ENCODE data around the gene CCDC82. TPM values are rescaled to one million over a fixed set of nuclear protein-coding genes. Genes with fewer than 3 reads are reported as not detected.
"Not testable (repeated sequence)": the region's sequence is repeated elsewhere in the genome, so short reads cannot be mapped to it uniquely, and the experiment has no call there.

Gene CCDC82
- 10 to 100 TPM in 1 of 2 donors, 1 to 10 TPM in 1; 8.5 to 20.3 TPM for total RNA-seq

- TF ChIP-seq POLR2A (IDR thresholded peaks at IDR 0.05) = peak; percentile 90
- peak in 3 of 4 experiments; percentile 9 to 46 (median 32) for TF ChIP-seq CTCF (IDR thresholded peaks at IDR 0.05)
- peak; percentile 97 for TF ChIP-seq POLR2AphosphoS5 (IDR thresholded peaks at IDR 0.05)
- H3K4me1 ChIP-seq (replicated peaks) = no peaks in the 10 kb centered on the region
- H3K27me3 ChIP-seq (replicated peaks; ENCODE audit: insufficient read depth) = no peaks in the 10 kb centered on the region
- no peaks in the 10 kb centered on the region for H3K36me3 ChIP-seq
- intact Hi-C loops (cut with DNase I) = loop anchor here (2.0 to 5.0 kb wide), 4 partner anchors 343 to 603 kb away; partner anchors contain the start of gene FAM76B
- H3K9me3 ChIP-seq = no peaks in the 10 kb centered on the region
- peak within 1 kb of the TSS; percentile 82 to 86 for H3K27ac ChIP-seq
- peak within 1 kb of the TSS; percentile 79 to 86 for H3K4me3 ChIP-seq
- peak; percentile 97 for DNase-seq (ENCODE audit: low spot score)
- WGBS = under 1% methylated on average over 49 of the region's 53 CpGs
Observed at GRCh38 chr11:96389720-96390487, at the start of gene CCDC82, which contains the start of gene JRKL. TSS of gene CCDC82 (minus strand) at chr11:96389912. CDS start at chr11:96384747, 5,165 bp downstream. TSS of gene JRKL (plus strand) at chr11:96390013. CDS start at chr11:96390650, 637 bp downstream.

DNA sequence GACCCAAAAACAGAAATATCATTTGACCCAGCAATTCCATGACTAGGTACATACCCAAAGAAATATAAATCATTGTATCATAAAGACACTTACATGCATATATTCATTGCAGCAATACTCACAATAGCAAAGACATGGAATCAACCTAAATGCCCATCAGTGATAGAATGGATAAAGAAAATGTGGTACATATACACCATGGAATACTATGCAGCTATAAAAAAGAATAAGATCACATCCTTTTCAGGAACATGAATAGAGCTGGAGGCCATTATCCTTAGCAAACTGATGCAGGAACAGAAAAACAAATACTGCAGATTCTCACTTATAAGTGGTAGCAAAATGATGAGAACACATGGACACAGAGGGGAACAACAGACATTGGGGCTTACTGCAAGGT lies 42.9 kb upstream of the CCDC82 start:
- H3K36me3 ChIP-seq; H3K4me3 ChIP-seq; intact Hi-C loops (cut with DNase I); H3K9me3 ChIP-seq; DNase-seq (ENCODE audit: low spot score); H3K4me1 ChIP-seq (replicated peaks); H3K27ac ChIP-seq; H3K27me3 ChIP-seq (replicated peaks; ENCODE audit: insufficient read depth): not testable (repeated sequence)

DNA sequence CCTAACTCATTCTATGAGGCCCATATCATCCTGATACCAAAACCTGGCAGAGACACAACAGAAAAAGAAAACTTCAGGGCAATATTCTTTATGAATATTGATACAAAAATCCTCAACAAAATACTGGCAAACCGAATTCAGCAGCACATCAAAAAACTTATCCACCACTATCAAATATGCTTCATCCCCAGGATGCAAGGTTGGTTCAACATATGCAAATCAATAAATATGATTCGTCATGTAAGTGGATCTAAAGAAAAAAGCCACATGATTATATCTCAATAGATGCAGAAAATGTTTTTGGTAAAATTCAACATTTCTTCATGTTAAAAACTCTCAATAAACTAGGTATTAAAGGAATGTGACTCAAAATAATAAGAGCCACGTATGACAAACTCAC lies 41.0 kb upstream of the CCDC82 start:
- no peak for TF ChIP-seq POLR2A (IDR thresholded peaks at IDR 0.05)
- TF ChIP-seq CTCF (IDR thresholded peaks at IDR 0.05) = no peak
- TF ChIP-seq POLR2AphosphoS5 (IDR thresholded peaks at IDR 0.05) = no peak
- H3K27ac ChIP-seq = no peak overlapping the region
- 86% methylated on average over 3 of the region's 3 CpGs for WGBS
- DNase-seq (ENCODE audit: low spot score) = no peak
- H3K9me3 ChIP-seq = no peaks in the 10 kb centered on the region
- no peaks in the 10 kb centered on the region for H3K4me1 ChIP-seq (replicated peaks)
- intact Hi-C loops (cut with DNase I) = no loop called here
- no peaks in the 10 kb centered on the region for H3K27me3 ChIP-seq (replicated peaks; ENCODE audit: insufficient read depth)
- no peaks in the 10 kb centered on the region for H3K36me3 ChIP-seq
- no peak overlapping the region for H3K4me3 ChIP-seq

GRCh38 chr11:96424693-96425092 lies 35.0 kb upstream of the CCDC82 start:
- H3K36me3 ChIP-seq = no peaks in the 10 kb centered on the region
- DNase-seq (ENCODE audit: low spot score) = no peak
- intact Hi-C loops (cut with DNase I) = loop anchor here (10.0 kb wide), 1 partner anchor 590 kb away; no protein-coding TSS in a partner anchor
- H3K27me3 ChIP-seq (replicated peaks; ENCODE audit: insufficient read depth) = no peaks in the 10 kb centered on the region
- H3K4me3 ChIP-seq = no peak overlapping the region
- 44% methylated on average over 2 of the region's 2 CpGs for WGBS
- no peaks in the 10 kb centered on the region for H3K4me1 ChIP-seq (replicated peaks)
- H3K9me3 ChIP-seq = no peaks in the 10 kb centered on the region
- TF ChIP-seq POLR2AphosphoS5 (IDR thresholded peaks at IDR 0.05) (no peak), POLR2A (IDR thresholded peaks at IDR 0.05) (no peak), CTCF (IDR thresholded peaks at IDR 0.05) (no peak)
- no peak overlapping the region for H3K27ac ChIP-seq

DNA sequence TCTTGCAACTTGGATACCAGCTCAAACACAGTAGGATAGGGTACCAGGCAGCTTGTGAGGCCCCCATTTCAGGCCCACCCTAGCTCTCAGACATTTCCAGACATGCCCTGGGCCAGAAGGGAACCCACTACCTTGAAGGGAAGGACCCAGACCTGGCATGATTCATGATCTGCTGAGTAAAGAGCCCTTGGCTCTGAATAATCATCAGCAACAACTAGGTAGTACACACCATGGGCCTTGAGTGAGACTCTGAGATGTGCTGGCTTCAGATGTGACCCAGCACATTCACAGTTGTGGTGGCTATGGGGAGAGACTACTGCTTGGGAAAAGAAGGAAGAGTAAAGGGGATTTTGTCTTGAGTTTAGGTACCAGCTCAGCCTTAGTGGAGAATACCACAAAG lies 23.7 kb upstream of the CCDC82 start:
- DNase-seq (ENCODE audit: low spot score) = no peak
- no peaks in the 10 kb centered on the region for H3K9me3 ChIP-seq
- H3K36me3 ChIP-seq = no peaks in the 10 kb centered on the region
- H3K27ac ChIP-seq = no peak overlapping the region
- no peak overlapping the region for H3K4me3 ChIP-seq
- no peaks in the 10 kb centered on the region for H3K27me3 ChIP-seq (replicated peaks; ENCODE audit: insufficient read depth)
- intact Hi-C loops (cut with DNase I) = no loop called here
- H3K4me1 ChIP-seq (replicated peaks) = no peaks in the 10 kb centered on the region
- TF ChIP-seq POLR2A (IDR thresholded peaks at IDR 0.05) (no peak), POLR2AphosphoS5 (IDR thresholded peaks at IDR 0.05) (no peak), CTCF (IDR thresholded peaks at IDR 0.05) (no peak)

All from prostate gland (tissue), 2 donors.